Smooth muscle cell (in vitro differentiated cells): ENCODE results near the gene GCNT1. TPM values are rescaled to one million over a fixed set of nuclear protein-coding genes. Genes with fewer than 3 reads are reported as not detected.
"Not testable (repeated sequence)": the region's sequence is repeated elsewhere in the genome, so short reads cannot be mapped to it uniquely, and the experiment has no call there.

Experiments
- DNase-seq: peaks from one replicate; lab custom pipeline; 2025; ENCODE audit not compliant: unreplicated experiment; lab: John Stamatoyannopoulos, UW
- H2AFZ ChIP-seq: fragments of 200-600 bp; sonication (generic); 2 replicates; pipeline ENCODE4 v1.6.0; 2016; ENCODE audit warnings: antibody characterized with exemption, low read depth, mild to moderate bottlenecking
- H3F3A ChIP-seq: fragments of 200-600 bp; sonication (generic); 2 replicates; pipeline ENCODE4 v1.6.0; 2017; ENCODE audit warnings: antibody characterized with exemption, low read depth
- H3K27ac ChIP-seq: fragments of 200-600 bp; sonication (generic); 2 replicates; pipeline ENCODE4 v1.5.1; 2016; ENCODE audit warnings: low read depth, mild to moderate bottlenecking
- H3K27me3 ChIP-seq: fragments of 200-600 bp; sonication (generic); 2 replicates; pipeline ENCODE4 v1.6.1; 2016; ENCODE audit warnings: low read depth, mild to moderate bottlenecking
- H3K36me3 ChIP-seq: fragments of 200-600 bp; sonication (generic); 2 replicates; pipeline ENCODE4 v1.5.1; 2016; ENCODE audit warnings: low read depth
- H3K4me1 ChIP-seq: fragments of 200-600 bp; sonication (generic); 2 replicates; pipeline ENCODE4 v1.5.1; 2016; ENCODE audit warnings: low read depth
- H3K4me2 ChIP-seq: fragments of 200-600 bp; sonication (generic); 2 replicates; pipeline ENCODE4 v1.6.0; 2016; ENCODE audit warnings: mild to moderate bottlenecking
- H3K4me3 ChIP-seq: fragments of 200-600 bp; sonication (generic); 2 replicates; pipeline ENCODE4 v1.5.1; 2016; ENCODE audit warnings: mild to moderate bottlenecking
- H3K79me2 ChIP-seq: fragments of 200-600 bp; sonication (generic); 2 replicates; pipeline ENCODE4 v1.6.0; 2016; ENCODE audit warnings: low read depth, mild to moderate bottlenecking
- H3K9ac ChIP-seq: fragments of 200-600 bp; sonication (generic); 2 replicates; pipeline ENCODE4 v1.6.0; 2016; ENCODE audit warnings: low read depth
- H3K9me3 ChIP-seq: fragments of 200-600 bp; sonication (generic); replicated peaks from 2 replicates; pipeline ENCODE4 v1.5.1; 2016; ENCODE audit warnings: low read depth
- H4K20me1 ChIP-seq: fragments of 200-600 bp; sonication (generic); 2 replicates; pipeline ENCODE4 v1.6.0; 2016; ENCODE audit warnings: low read depth
- WGBS: methylation state at CpG from one replicate; pipeline ENCODE4 v1.1.7; 2016; ENCODE audit warnings: low lambda C conversion rate; 5-methylcytosine and 5-hydroxymethylcytosine counted together
- polyA plus RNA-seq: library from polyadenylated mRNA; unstranded; fragments of >200 nt; fragmentation: Nextera tagmentation; extraction: Ambion mirVana; gene quantifications from 2 replicates; pipeline ENCODE4 v1.2.1, GENCODE V29; 2016
- total RNA-seq: library from RNA; depleted of rRNA; stranded (reverse); fragments of >200 nt; gene quantifications from 2 replicates; pipeline ENCODE4 v1.2.3, GENCODE V29; 2014
- TF ChIP-seq, protein P1 (sequence below): fragments of 200-600 bp; sonication (generic); IDR thresholded peaks from 2 replicates; pipeline ENCODE4 v1.5.1; 2017; ENCODE audit warnings: borderline replicate concordance, mild to moderate bottlenecking, antibody characterized with exemption; ENCODE audit not compliant: insufficient read depth, poor library complexity, severe bottlenecking

The GCNT1 gene
- total and polyA plus RNA-seq, 2 experiments from 2014 or later: 4.9 to 7.1 TPM

DNA sequence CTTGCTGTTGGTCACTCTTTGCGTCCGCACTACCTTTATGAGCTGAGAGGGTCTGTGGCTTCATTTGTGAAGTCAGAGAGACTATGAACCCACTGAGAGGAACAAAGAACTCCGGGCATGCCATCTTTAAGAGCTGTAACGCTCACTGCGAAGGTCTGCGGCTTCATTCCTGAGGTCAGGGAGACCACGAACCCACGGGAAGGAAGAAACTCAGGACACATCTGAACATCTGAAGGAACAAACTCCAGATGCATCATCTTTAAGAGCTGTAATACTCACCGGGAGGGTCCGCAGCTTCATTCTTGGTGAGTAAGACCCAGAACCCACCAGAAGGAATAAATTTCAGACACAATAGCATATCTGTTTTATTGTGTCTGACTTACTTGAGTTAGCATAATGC lies 19.2 kb downstream of the GCNT1 start:
- H3K79me2 ChIP-seq: peaks cover 7% of the 10 kb centered on the region

GRCh38 chr9:76479337-76479736 lies 20.4 kb downstream of the GCNT1 start:
- H3K79me2 ChIP-seq, H3K27me3 ChIP-seq, DNase-seq: not testable (repeated sequence)

More for the DNA sequence above, 19.2 kb downstream of the GCNT1 start:
- H4K20me1 ChIP-seq: no peaks in the 10 kb centered on the region
- WGBS: 94% methylated on average over 10 of the region's 10 CpGs
- no peaks in the 10 kb centered on the region for H3K9me3 ChIP-seq
- peaks cover 6% of the 10 kb centered on the region for H3K4me1 ChIP-seq
- H2AFZ ChIP-seq: no peak overlapping the region
- no peaks in the 10 kb centered on the region for H3K27me3 ChIP-seq
- H3F3A ChIP-seq: no peaks in the 10 kb centered on the region
- TF ChIP-seq, protein P1, sequence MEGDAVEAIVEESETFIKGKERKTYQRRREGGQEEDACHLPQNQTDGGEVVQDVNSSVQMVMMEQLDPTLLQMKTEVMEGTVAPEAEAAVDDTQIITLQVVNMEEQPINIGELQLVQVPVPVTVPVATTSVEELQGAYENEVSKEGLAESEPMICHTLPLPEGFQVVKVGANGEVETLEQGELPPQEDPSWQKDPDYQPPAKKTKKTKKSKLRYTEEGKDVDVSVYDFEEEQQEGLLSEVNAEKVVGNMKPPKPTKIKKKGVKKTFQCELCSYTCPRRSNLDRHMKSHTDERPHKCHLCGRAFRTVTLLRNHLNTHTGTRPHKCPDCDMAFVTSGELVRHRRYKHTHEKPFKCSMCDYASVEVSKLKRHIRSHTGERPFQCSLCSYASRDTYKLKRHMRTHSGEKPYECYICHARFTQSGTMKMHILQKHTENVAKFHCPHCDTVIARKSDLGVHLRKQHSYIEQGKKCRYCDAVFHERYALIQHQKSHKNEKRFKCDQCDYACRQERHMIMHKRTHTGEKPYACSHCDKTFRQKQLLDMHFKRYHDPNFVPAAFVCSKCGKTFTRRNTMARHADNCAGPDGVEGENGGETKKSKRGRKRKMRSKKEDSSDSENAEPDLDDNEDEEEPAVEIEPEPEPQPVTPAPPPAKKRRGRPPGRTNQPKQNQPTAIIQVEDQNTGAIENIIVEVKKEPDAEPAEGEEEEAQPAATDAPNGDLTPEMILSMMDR: no peak
- H3K27ac ChIP-seq: no peak overlapping the region
- H3K9ac ChIP-seq: no peak overlapping the region
- H3K4me3 ChIP-seq: no peak overlapping the region
- H3K36me3 ChIP-seq: no peaks in the 10 kb centered on the region
- H3K4me2 ChIP-seq: no peak overlapping the region
- DNase-seq: no peak

GRCh38 chr9:76486151-76486550 lies 27.2 kb downstream of the GCNT1 start:
- Histone ChIP-seq H3K9ac (no peak overlapping the region), H3K36me3 (no peaks in the 10 kb centered on the region), H3K4me3 (no peak overlapping the region), H3F3A (no peaks in the 10 kb centered on the region), H4K20me1 (no peaks in the 10 kb centered on the region), H2AFZ (no peak overlapping the region), H3K4me1 (no peaks in the 10 kb centered on the region), H3K9me3 (no peaks in the 10 kb centered on the region), H3K27me3 (no peaks in the 10 kb centered on the region), H3K4me2 (no peak overlapping the region), H3K79me2 (no peaks in the 10 kb centered on the region), H3K27ac (no peak overlapping the region)
- 90% methylated on average over 2 of the region's 2 CpGs for WGBS
- no peak for DNase-seq
- TF ChIP-seq, protein P1: no peak

More at GRCh38 chr9:76479337-76479736, 20.4 kb downstream of the GCNT1 start:
- not testable (repeated sequence) for H3K4me2 ChIP-seq, H3K27ac ChIP-seq, H2AFZ ChIP-seq, H4K20me1 ChIP-seq, H3K4me3 ChIP-seq, H3K9me3 ChIP-seq, H3F3A ChIP-seq, H3K4me1 ChIP-seq, H3K9ac ChIP-seq, H3K36me3 ChIP-seq
- 97% methylated on average over 2 of the region's 2 CpGs for WGBS

DNA sequence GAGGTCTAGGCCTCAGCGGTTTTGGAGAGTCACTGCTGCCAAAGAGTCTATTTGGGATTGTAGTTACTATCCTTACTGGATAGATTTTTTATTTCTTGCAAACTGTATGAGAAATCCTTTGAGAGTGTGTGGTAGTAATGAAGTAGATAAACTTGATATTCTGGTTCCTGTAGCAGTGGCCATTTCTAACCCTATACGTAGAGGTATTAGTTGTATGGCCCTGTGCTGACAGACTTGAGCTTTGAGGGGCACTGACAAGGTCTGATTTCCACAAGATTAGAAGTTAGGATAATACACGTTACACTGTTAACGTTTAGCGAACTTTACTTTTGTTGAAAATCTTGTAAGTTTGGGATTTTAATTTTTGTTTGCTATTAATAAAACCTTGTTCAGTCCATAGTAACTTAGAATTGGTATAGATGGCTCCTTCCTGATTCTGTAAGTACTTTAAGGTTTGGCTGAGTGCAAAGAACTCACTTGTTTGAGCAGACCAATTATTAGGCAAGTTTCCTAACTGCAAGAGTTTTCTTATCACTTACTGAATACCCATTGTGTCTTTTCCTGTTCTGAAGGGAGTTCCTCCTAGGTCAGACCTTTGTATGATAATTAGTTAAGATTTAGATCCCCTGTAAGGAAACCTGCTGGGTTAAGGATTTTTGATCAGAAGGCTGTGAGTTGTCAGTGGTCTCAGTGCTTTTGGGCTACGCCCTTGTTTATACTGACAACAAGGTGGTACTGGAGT lies 31.4 kb downstream of the GCNT1 start:
- no peaks in the 10 kb centered on the region for H3K36me3 ChIP-seq
- H4K20me1 ChIP-seq: no peaks in the 10 kb centered on the region
- no peaks in the 10 kb centered on the region for H3K79me2 ChIP-seq
- H3K4me3 ChIP-seq: no peak overlapping the region
- H3K9ac ChIP-seq: no peak overlapping the region
- H3K9me3 ChIP-seq: no peaks in the 10 kb centered on the region
- no peak overlapping the region for H3K4me2 ChIP-seq
- no peak overlapping the region for H2AFZ ChIP-seq
- WGBS: 84% methylated on average over 6 of the region's 6 CpGs
- DNase-seq: no peak
- peak overlapping the region; percentile 13 for H3K27ac ChIP-seq
- TF ChIP-seq, protein P1: no peak
- H3K27me3 ChIP-seq: no peaks in the 10 kb centered on the region
- H3F3A ChIP-seq: no peaks in the 10 kb centered on the region
- no peaks in the 10 kb centered on the region for H3K4me1 ChIP-seq

- H3K79me2 ChIP-seq, H3K4me2 ChIP-seq, H3K4me1 ChIP-seq, H3K4me3 ChIP-seq, H3K9ac ChIP-seq, H3F3A ChIP-seq, H2AFZ ChIP-seq, H3K9me3 ChIP-seq, H4K20me1 ChIP-seq, H3K27ac ChIP-seq, DNase-seq, H3K27me3 ChIP-seq, H3K36me3 ChIP-seq: not testable (repeated sequence)
- 88% methylated on average over 1 of the region's 1 CpG for WGBS
Measured at GRCh38 chr9:76491056-76491455, 32.1 kb downstream of the GCNT1 start.

DNA sequence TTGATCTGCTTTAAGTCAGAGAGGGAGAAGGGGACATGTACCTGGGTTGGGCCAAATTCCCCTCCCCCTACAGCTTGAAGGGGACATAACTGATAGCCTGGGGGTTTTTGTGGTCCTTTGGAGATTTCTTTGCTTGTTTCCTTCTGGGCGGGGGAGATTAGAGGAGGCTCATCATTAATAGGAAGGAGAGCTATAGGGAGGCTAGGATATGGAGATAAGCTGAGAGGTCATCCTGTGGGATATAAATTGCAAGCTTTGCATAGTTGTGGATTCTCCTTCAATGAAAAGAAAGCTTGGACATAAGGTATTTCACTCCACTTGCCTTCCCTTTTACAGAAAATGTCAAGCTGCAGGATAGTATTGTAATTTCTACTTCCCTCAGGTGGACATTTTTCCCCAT lies 34.5 kb downstream of the GCNT1 start:
- not testable (repeated sequence) for DNase-seq, H3K9me3 ChIP-seq, H3K27ac ChIP-seq, H3F3A ChIP-seq, H3K4me3 ChIP-seq, H3K79me2 ChIP-seq, H2AFZ ChIP-seq, H3K9ac ChIP-seq, H3K36me3 ChIP-seq, H3K27me3 ChIP-seq, H3K4me2 ChIP-seq, H3K4me1 ChIP-seq, H4K20me1 ChIP-seq
- WGBS: 55% methylated on average over 1 of the region's 1 CpG
